ENCODE data around the gene GLIPR2.

GLIPR2 gene

GRCh38 chr9:36134761-36135505 is 1.6 kb upstream of the GLIPR2 start:
- TF ChIP-seq GATA3 (IDR thresholded peaks at IDR 0.05; ENCODE audit: low read depth, low read length), result no peak
- no peak for TF ChIP-seq GATA2 (IDR thresholded peaks at IDR 0.05; ENCODE audit: low read depth, low read length)

- TF ChIP-seq GATA3 (IDR thresholded peaks at IDR 0.05; ENCODE audit: low read depth, low read length) (no peak), GATA2 (IDR thresholded peaks at IDR 0.05; ENCODE audit: low read depth, low read length) (no peak)
Observed at GRCh38 chr9:36135741-36136271, 727 bp upstream of the GLIPR2 start.

GRCh38 chr9:36136894-36137391 is 410 bp downstream of the GLIPR2 start:
- TF ChIP-seq GATA2 (IDR thresholded peaks at IDR 0.05; ENCODE audit: low read depth, low read length) (no peak), GATA3 (IDR thresholded peaks at IDR 0.05; ENCODE audit: low read depth, low read length) (no peak)

- TF ChIP-seq GATA3 (IDR thresholded peaks at IDR 0.05; ENCODE audit: low read depth, low read length) (no peak), GATA2 (IDR thresholded peaks at IDR 0.05; ENCODE audit: low read depth, low read length) (no peak)
Observed at GRCh38 chr9:36137392-36138004, 965 bp downstream of the GLIPR2 start.

- no peak for TF ChIP-seq GATA3 (IDR thresholded peaks at IDR 0.05; ENCODE audit: low read depth, low read length)
- no peak for TF ChIP-seq GATA2 (IDR thresholded peaks at IDR 0.05; ENCODE audit: low read depth, low read length)
Observed at GRCh38 chr9:36138496-36138895, 2.0 kb downstream of the GLIPR2 start.

- no peak for TF ChIP-seq GATA3 (IDR thresholded peaks at IDR 0.05; ENCODE audit: low read depth, low read length)
- TF ChIP-seq GATA2 (IDR thresholded peaks at IDR 0.05; ENCODE audit: low read depth, low read length), result no peak
Observed at GRCh38 chr9:36138901-36139300, 2.4 kb downstream of the GLIPR2 start.

GRCh38 chr9:36140086-36141084 is 3.9 kb downstream of the GLIPR2 start:
- TF ChIP-seq GATA3 (IDR thresholded peaks at IDR 0.05; ENCODE audit: low read depth, low read length) (no peak), GATA2 (IDR thresholded peaks at IDR 0.05; ENCODE audit: low read depth, low read length) (no peak)

- TF ChIP-seq GATA2 (IDR thresholded peaks at IDR 0.05; ENCODE audit: low read depth, low read length) (no peak), GATA3 (IDR thresholded peaks at IDR 0.05; ENCODE audit: low read depth, low read length) (no peak)
Observed at GRCh38 chr9:36141288-36141687, 4.8 kb downstream of the GLIPR2 start.

- TF ChIP-seq GATA3 (IDR thresholded peaks at IDR 0.05; ENCODE audit: low read depth, low read length), result no peak
- no peak for TF ChIP-seq GATA2 (IDR thresholded peaks at IDR 0.05; ENCODE audit: low read depth, low read length)
Observed at GRCh38 chr9:36141761-36142160, 5.2 kb downstream of the GLIPR2 start.

- TF ChIP-seq GATA2 (IDR thresholded peaks at IDR 0.05; ENCODE audit: low read depth, low read length), result no peak
- no peak for TF ChIP-seq GATA3 (IDR thresholded peaks at IDR 0.05; ENCODE audit: low read depth, low read length)
Observed at GRCh38 chr9:36142510-36143244, 6.1 kb downstream of the GLIPR2 start.

- TF ChIP-seq GATA2 (IDR thresholded peaks at IDR 0.05; ENCODE audit: low read depth, low read length) (no peak), GATA3 (IDR thresholded peaks at IDR 0.05; ENCODE audit: low read depth, low read length) (no peak)
Observed at GRCh38 chr9:36143245-36143641, 6.7 kb downstream of the GLIPR2 start.

- TF ChIP-seq GATA3 (IDR thresholded peaks at IDR 0.05; ENCODE audit: low read depth, low read length), result no peak
- no peak for TF ChIP-seq GATA2 (IDR thresholded peaks at IDR 0.05; ENCODE audit: low read depth, low read length)
Observed at GRCh38 chr9:36144309-36145232, 8.0 kb downstream of the GLIPR2 start.
